Gastroesophageal sphincter (tissue), 3 donors: ENCODE measurements around the gene OR2T6.

Experiments
- CTCF ChIP-seq, 4 experiments: fragments of 200-600 bp in 2 of 4; fragments of 450-650 bp in 2 of 4; sonication (generic) in 1 of 4; IDR thresholded peaks; one replicate each; pipeline ENCODE4 v1.5.1; 2017 to 2019; ENCODE audit warnings: antibody characterized with exemption in 4 of 4, mild to moderate bottlenecking in 2 of 4, moderate library complexity in 2 of 4
- EP300 ChIP-seq: sonication (generic); formaldehyde crosslinking; IDR thresholded peaks from one replicate; pipeline ENCODE4 v1.6.1; 2017; ENCODE audit warnings: antibody characterized with exemption, mild to moderate bottlenecking
- POLR2A ChIP-seq, 2 donors: fragments of 450-650 bp; IDR thresholded peaks; one replicate each; pipeline ENCODE4 v1.6.1; 2017; ENCODE audit warnings: antibody characterized with exemption in 2 of 2, mild to moderate bottlenecking in 2 of 2, moderate library complexity in 1 of 2
- POLR2AphosphoS5 ChIP-seq: sonication (generic); formaldehyde crosslinking; IDR thresholded peaks from one replicate; pipeline ENCODE4 v1.6.1; 2017; ENCODE audit warnings: antibody characterized with exemption

DNA sequence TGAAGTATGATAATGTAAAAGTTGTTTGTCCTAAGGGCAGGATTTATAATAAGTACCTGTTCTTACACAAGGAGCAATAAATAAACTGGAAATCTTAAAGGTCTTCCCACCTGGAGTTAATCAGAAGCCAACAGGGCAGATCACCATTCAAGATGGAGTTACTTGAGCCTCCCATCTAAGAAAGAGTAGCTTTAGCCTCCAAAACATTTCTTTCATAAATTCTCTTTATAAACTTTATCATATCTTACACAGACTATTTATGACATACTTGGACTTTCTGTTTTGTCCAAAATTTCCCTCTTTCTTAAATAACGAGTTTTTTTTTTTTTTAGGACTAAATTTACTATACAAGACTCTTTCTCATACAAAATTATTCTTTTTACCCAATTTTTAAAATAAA, 45.8 kb downstream of the OR2T6 start:
- TF ChIP-seq EP300: no peak
- no peak for TF ChIP-seq POLR2AphosphoS5
- TF ChIP-seq CTCF (IDR thresholded peaks at IDR 0.05): no peak
- no peak for TF ChIP-seq POLR2A (IDR thresholded peaks at IDR 0.05)
